Activated T-helper 2 cell treated with anti-CD3 and anti-CD28 coated beads, Interferon-gamma antibody, Interleukin-2, Interleukin-4, amounts not matched to agents 10 μg/mL and 5 μg/mL and 100 μg/mL, durations not matched to agents 14 hours and 24 hours and 36 hours (primary cell): Measurements from ENCODE around the gene SKP1. TPM values are rescaled to one million over a fixed set of nuclear protein-coding genes. Genes with fewer than 3 reads are reported as not detected.

Experiments used
- DNase-seq: peaks from one replicate; pipeline ENCODE4 v3.0.0; 2021; ENCODE audit warnings: low spot score
- H3K27ac Mint-ChIP-seq: one replicate; pipeline ENCODE4 v1.8.0; 2021; ENCODE audit warnings: mixed read lengths
- H3K27me3 Mint-ChIP-seq: one replicate; pipeline ENCODE4 v1.8.0; 2021; ENCODE audit warnings: low read depth, mixed read lengths
- H3K36me3 Mint-ChIP-seq: one replicate; pipeline ENCODE4 v1.8.0; 2021; ENCODE audit warnings: low read depth, mixed read lengths
- H3K4me1 Mint-ChIP-seq: one replicate; pipeline ENCODE4 v1.8.0; 2021; ENCODE audit warnings: low read depth, mixed read lengths
- H3K4me3 Mint-ChIP-seq: one replicate; pipeline ENCODE4 v1.8.0; 2021; ENCODE audit warnings: low read depth, mild to moderate bottlenecking, moderate library complexity, mixed read lengths
- H3K9me3 Mint-ChIP-seq: one replicate; pipeline ENCODE4 v1.8.0; 2021; ENCODE audit warnings: mixed read lengths
- intact Hi-C: fragments of 100-400 bp; cut with micrococcal nuclease; formaldehyde crosslinking; loops from one replicate; pipeline ENCODE4 v1.15.1; 2023
- total RNA-seq: library from RNA; stranded (reverse); gene quantifications from 2 replicates; pipeline ENCODE4 v1.2.3, GENCODE V29; 2022

The SKP1 gene
- total RNA-seq, 1 donor from 2014 or later: 254 TPM

DNA sequence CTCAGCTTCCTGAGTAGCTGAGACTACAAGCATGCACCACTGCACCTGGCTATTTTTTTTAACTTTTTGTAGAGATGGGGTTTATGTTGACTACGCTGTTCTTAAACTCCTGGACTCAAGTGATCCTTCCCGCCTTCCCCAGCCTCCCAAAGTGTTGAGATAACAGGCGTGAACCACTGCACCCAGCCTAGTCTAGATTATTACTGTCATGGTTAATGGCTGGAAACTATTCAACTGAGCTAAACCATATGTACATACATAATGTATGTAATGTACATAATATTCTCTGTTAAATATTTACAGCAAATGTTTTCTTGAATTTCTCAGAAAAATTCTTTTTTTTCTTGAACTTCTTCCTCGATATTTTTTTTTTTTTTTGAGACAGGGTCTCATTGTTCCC, 27.8 kb upstream of the SKP1 start:
- peaks cover 11% of the 10 kb centered on the region for H3K4me1 Mint-ChIP-seq
- H3K27ac Mint-ChIP-seq: no peak overlapping the region
- H3K4me3 Mint-ChIP-seq: no peak overlapping the region
- no peak for DNase-seq
- H3K36me3 Mint-ChIP-seq: peaks cover 63% of the 10 kb centered on the region
- H3K27me3 Mint-ChIP-seq: no peaks in the 10 kb centered on the region
- intact Hi-C loops: no loop called here
- no peaks in the 10 kb centered on the region for H3K9me3 Mint-ChIP-seq

DNA sequence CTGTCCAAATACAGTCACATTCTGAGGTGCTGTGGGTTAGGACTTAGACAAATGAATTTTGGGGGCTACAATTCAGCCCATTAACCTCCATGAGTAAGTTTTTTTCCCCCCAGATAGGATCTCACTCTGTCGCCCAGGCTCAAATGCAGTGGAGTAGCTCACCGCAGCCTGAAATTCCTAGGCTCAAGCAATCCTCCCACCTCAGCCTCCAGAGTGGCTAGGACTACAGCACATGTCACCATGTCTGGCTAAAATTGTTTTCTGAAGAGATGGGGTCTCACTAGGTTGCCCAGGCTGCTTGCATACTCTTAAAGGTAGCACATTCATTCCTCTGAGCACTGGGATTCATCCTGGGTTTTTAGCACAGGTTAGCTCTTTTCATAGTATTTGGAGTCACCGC, 26.9 kb upstream of the SKP1 start:
- no peaks in the 10 kb centered on the region for H3K27me3 Mint-ChIP-seq
- intact Hi-C loops: no loop called here
- no peak overlapping the region for H3K4me3 Mint-ChIP-seq
- no peak for DNase-seq
- H3K9me3 Mint-ChIP-seq: no peaks in the 10 kb centered on the region
- peaks cover 3% of the 10 kb centered on the region for H3K4me1 Mint-ChIP-seq
- peaks cover 73% of the 10 kb centered on the region for H3K36me3 Mint-ChIP-seq
- H3K27ac Mint-ChIP-seq: no peak overlapping the region

GRCh38 chr5:134195666-134196065, 18.9 kb upstream of the SKP1 start:
- H3K9me3 Mint-ChIP-seq: no peaks in the 10 kb centered on the region
- intact Hi-C loops: no loop called here
- H3K27me3 Mint-ChIP-seq: no peaks in the 10 kb centered on the region
- peaks cover 3% of the 10 kb centered on the region for H3K4me1 Mint-ChIP-seq
- DNase-seq: no peak
- H3K27ac Mint-ChIP-seq: no peak overlapping the region
- H3K4me3 Mint-ChIP-seq: no peak overlapping the region
- peaks cover 49% of the 10 kb centered on the region for H3K36me3 Mint-ChIP-seq

DNA sequence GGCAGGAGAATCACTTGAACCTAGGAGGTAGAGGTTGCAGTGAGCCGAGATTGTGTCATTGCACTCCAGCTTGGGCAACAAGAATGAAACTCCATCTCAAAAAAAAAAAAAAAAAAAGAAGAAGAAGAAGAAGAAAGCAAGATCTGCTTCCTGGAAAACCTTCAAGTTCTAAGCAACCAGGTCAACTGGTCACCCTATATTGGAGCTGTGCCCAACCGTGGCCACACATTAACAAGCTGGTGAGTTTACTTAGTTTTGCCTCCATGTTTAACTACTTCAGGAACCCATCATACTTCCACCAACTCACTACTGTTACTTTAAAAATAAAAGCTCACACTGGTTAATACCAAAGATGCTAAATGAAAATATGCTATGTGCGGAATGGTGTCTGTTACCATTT, 12.3 kb upstream of the SKP1 start:
- H3K27me3 Mint-ChIP-seq: no peaks in the 10 kb centered on the region
- H3K36me3 Mint-ChIP-seq: no peaks in the 10 kb centered on the region
- no peak for DNase-seq
- intact Hi-C loops: no loop called here
- no peaks in the 10 kb centered on the region for H3K4me1 Mint-ChIP-seq
- no peaks in the 10 kb centered on the region for H3K9me3 Mint-ChIP-seq
- H3K27ac Mint-ChIP-seq: no peak overlapping the region
- no peak overlapping the region for H3K4me3 Mint-ChIP-seq

GRCh38 chr5:134188092-134188491, 11.3 kb upstream of the SKP1 start:
- H3K4me3 Mint-ChIP-seq: no peak overlapping the region
- intact Hi-C loops: no loop called here
- H3K4me1 Mint-ChIP-seq: no peaks in the 10 kb centered on the region
- no peak for DNase-seq
- no peaks in the 10 kb centered on the region for H3K27me3 Mint-ChIP-seq
- no peaks in the 10 kb centered on the region for H3K9me3 Mint-ChIP-seq
- no peaks in the 10 kb centered on the region for H3K36me3 Mint-ChIP-seq
- H3K27ac Mint-ChIP-seq: no peak overlapping the region

DNA sequence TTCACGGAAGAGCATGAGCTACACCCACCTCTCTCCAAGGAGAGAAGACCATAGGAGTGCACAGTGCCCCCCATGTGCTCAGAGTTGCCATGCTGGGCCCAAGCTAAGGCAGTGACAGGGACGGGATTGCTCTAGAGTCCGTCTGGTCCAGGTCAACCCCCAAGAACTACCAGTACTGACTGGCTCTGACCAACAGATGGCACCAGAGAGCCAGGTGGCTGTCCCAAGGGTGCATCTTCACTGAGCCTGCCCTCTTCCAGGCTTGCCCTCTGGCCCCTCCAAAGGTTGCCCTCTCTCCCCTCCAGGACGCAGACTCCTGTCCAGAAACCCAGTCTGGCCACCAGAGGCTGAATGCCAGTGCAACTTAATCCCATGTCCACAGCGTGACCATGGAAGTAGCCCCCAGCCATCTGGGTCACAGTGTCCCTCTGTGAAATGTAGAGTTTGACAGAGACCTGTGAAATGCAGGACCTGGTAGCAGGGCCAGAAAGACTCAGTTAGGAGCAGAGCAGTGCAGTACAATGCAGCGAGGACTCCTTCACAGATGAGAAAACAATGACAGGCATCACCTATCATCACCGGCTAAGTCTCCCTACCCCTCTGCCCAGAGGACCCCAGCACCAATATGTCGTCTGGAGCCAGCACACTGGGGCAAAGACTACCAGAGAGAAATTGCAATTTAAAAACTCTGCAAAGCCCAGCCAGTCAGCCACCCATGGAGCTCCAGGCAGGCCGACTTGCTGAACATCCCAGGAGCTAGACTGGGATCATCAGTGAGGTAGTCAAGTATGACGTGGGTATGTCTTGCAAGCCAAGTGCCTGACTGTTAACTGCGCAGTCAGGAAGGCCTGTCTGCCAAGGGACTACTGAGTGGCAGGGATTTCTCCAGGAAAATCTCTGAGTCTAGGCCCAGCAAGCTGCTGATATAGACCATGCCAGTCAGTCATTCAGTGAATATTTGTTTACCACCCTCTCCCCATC, 7.7 kb upstream of the SKP1 start:
- no peak overlapping the region for H3K4me3 Mint-ChIP-seq

GRCh38 chr5:134183481-134183880, 6.7 kb upstream of the SKP1 start:
- H3K27ac Mint-ChIP-seq: no peak overlapping the region
- no peaks in the 10 kb centered on the region for H3K36me3 Mint-ChIP-seq
- H3K9me3 Mint-ChIP-seq: no peaks in the 10 kb centered on the region
- no peaks in the 10 kb centered on the region for H3K4me1 Mint-ChIP-seq
- H3K27me3 Mint-ChIP-seq: peaks cover 8% of the 10 kb centered on the region
- no peak for DNase-seq
- H3K4me3 Mint-ChIP-seq: no peak overlapping the region
- intact Hi-C loops: no loop called here

More for the DNA sequence above, 7.7 kb upstream of the SKP1 start:
- no peaks in the 10 kb centered on the region for H3K36me3 Mint-ChIP-seq
- no peak overlapping the region for H3K27ac Mint-ChIP-seq
- H3K4me1 Mint-ChIP-seq: no peaks in the 10 kb centered on the region
- H3K9me3 Mint-ChIP-seq: no peaks in the 10 kb centered on the region
- intact Hi-C loops: loop anchor here (1.0 kb wide), 1 partner anchor 105 kb away; no protein-coding TSS in a partner anchor
- DNase-seq: peak; percentile 66
- peaks cover 8% of the 10 kb centered on the region for H3K27me3 Mint-ChIP-seq

DNA sequence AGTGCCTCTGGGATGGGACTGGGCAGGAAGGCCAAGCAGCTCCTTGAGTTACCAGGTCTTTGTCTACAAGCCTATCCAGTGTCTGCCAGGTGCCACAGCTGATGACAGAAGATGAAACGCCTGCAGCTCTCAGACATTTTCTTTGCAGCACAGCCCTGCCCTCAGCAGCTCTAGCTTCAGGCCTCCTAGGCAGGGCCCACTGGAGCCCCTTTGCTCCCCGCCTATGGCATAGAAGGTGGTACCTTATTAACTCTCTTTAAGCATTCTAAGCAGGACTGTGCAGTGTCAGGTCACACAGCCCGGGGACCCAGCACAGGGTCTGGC, 1.3 kb upstream of the SKP1 start:
- intact Hi-C loops: loop anchor here (5.0 to 10.0 kb wide), 4 partner anchors 194 to 579 kb away; partner anchors contain the start of genes DDX46, JADE2 and UBE2B
- Mint-ChIP-seq H3K27ac (no peak overlapping the region), H3K36me3 (peaks cover 14% of the 10 kb centered on the region), H3K4me3 (peak overlapping the region; percentile 97), H3K27me3 (peaks cover 8% of the 10 kb centered on the region), H3K9me3 (no peaks in the 10 kb centered on the region), H3K4me1 (peaks cover 21% of the 10 kb centered on the region)
- no peak for DNase-seq

DNA sequence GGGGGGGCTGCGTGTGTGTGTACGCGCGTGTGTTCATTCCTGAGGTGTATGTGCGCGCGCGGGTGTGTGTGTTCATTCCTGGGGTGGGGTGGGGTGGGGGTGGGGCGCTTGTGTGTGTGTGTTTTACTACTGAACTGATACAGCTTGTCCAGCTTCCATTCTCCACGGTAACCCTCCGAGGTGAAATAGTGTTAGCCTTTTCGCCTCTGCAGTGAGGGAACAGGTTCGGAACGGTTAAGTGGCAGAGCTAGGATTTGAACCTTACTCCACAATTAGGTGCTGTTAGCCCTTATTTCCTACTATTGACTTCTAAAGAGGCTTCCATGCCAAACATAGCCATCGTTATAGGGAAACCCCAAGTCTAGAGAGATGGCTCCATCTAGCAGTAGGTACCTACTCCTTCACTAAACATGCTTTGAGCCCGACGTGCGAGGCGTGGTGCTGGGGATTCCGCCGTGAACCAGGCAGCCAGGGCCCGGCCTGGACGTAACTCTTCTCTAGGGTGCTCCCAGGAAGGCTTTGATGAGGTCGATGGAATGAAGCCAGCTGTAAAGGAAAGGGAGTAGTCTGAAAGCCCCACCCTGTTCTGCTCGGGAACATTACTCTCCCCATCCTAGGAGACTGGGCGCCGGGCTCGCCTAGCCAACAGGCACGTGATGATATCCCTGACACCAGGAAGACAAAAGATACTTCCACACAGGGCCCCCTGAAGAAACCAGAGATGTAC, 782 bp upstream of the SKP1 start:
- Mint-ChIP-seq H3K27ac (peak overlapping the region; percentile 98), H3K4me3 (peak overlapping the region; percentile 97), H3K9me3 (no peaks in the 10 kb centered on the region), H3K36me3 (peaks cover 15% of the 10 kb centered on the region), H3K27me3 (peaks cover 8% of the 10 kb centered on the region), H3K4me1 (peaks cover 21% of the 10 kb centered on the region)
- intact Hi-C loops: loop anchor here (1.0 to 10.0 kb wide), 5 partner anchors 49 to 580 kb away; partner anchors contain the start of genes DDX46, JADE2, PPP2CA and UBE2B
- no peak for DNase-seq

DNA sequence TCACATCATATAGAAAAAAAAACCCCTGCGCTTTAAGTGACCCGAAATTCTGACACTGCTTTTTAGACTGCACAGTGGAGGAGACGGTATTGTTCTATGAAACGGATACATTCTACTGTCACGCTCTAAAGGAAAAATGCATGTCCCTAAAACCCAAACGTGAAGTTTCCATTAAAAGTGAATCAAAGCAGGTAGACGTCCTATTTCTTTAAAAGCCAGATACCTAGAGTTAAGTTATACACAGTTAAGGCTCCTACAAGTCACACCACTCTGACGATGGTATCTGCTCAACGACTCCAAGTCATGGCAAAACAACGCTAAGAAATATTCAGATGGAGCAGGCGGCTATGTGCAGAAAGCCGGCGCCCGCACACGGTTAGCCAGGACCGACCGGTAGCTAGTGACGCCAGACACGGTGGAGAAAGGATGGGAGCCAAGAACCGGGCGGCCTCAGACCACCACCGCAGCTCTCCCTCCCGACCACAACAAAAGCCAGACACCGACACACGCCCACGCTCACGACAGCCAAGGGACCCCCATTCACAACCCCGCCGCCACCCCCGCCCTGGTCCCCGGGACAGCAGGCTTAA, 734 bp downstream of the SKP1 start:
- Mint-ChIP-seq H3K9me3 (no peaks in the 10 kb centered on the region), H3K4me1 (peaks cover 28% of the 10 kb centered on the region), H3K4me3 (peak overlapping the region; percentile 97), H3K36me3 (peaks cover 31% of the 10 kb centered on the region), H3K27me3 (peaks cover 8% of the 10 kb centered on the region), H3K27ac (peak overlapping the region; percentile 98)
- no peak for DNase-seq
- intact Hi-C loops: loop anchor here (5.0 to 10.0 kb wide), 4 partner anchors 196 to 581 kb away; partner anchors contain the start of genes DDX46, JADE2 and UBE2B

- Mint-ChIP-seq H3K4me3 (peak overlapping the region; percentile 97), H3K9me3 (no peaks in the 10 kb centered on the region), H3K27me3 (no peaks in the 10 kb centered on the region), H3K27ac (peak overlapping the region; percentile 98), H3K4me1 (peaks cover 28% of the 10 kb centered on the region), H3K36me3 (peaks cover 39% of the 10 kb centered on the region)
- no peak for DNase-seq
- intact Hi-C loops: loop anchor here (5.0 to 10.0 kb wide), 4 partner anchors 197 to 582 kb away; partner anchors contain the start of genes DDX46, JADE2 and UBE2B
Observed at GRCh38 chr5:134174841-134175839, 1.6 kb downstream of the SKP1 start.
